ENCODE measurements around the gene SMYD3. TPM values are rescaled to one million over a fixed set of nuclear protein-coding genes. Genes with fewer than 3 reads are reported as not detected.

SMYD3 gene
- total RNA-seq, 1 experiment from 2014 or later: 25.5 TPM

GRCh38 chr1:246066573-246066972 lies 440.5 kb downstream of the SMYD3 start:
- Histone ChIP-seq H4K91ac (ENCODE audit: insufficient read length, low read depth, low read length) (no peak overlapping the region), H2BK12ac (ENCODE audit: insufficient read length, low read depth, low read length) (no peak overlapping the region), H2BK120ac (ENCODE audit: low read depth, low read length, poor library complexity, severe bottlenecking) (no peak overlapping the region), H3K79me2 (ENCODE audit: insufficient read depth, low read length) (no peaks in the 10 kb centered on the region), H3K23me2 (ENCODE audit: insufficient read length, low read depth, low read length, poor library complexity, severe bottlenecking) (no peaks in the 10 kb centered on the region), H2BK15ac (ENCODE audit: low read depth, low read length) (no peak overlapping the region), H3K14ac (ENCODE audit: insufficient read depth, low read length) (no peak overlapping the region), H2BK20ac (ENCODE audit: low read depth, low read length, poor library complexity, severe bottlenecking) (no peak overlapping the region), H2AFZ (ENCODE audit: low read length) (no peak overlapping the region), H2AK5ac (ENCODE audit: insufficient read length, low read length) (no peak overlapping the region), H4K5ac (ENCODE audit: insufficient read length, low read depth, low read length) (no peak overlapping the region), H3K56ac (ENCODE audit: insufficient read length, low read depth, low read length) (no peak overlapping the region), H3K18ac (ENCODE audit: insufficient read length, low read depth, low read length) (no peak overlapping the region), H2BK5ac (ENCODE audit: insufficient read length, low read length) (no peak overlapping the region), H3K4me2 (ENCODE audit: insufficient read depth, insufficient read length, low read length) (no peak overlapping the region), H3K79me1 (ENCODE audit: insufficient read depth, low read depth, low read length, poor library complexity, severe bottlenecking) (no peaks in the 10 kb centered on the region), H4K8ac (replicated peaks; ENCODE audit: insufficient read length, low read depth, low read length) (no peak overlapping the region), H3K9me3 (ENCODE audit: control insufficient read depth, low read depth, low read length) (no peaks in the 10 kb centered on the region), H3K4me1 (ENCODE audit: insufficient read depth, low read length) (peaks cover 3% of the 10 kb centered on the region), H3T11ph (ENCODE audit: low read length) (no peak overlapping the region), H3K4ac (ENCODE audit: low read depth, low read length) (no peak overlapping the region), H4K20me1 (ENCODE audit: control insufficient read depth, insufficient read depth, insufficient read length) (no peaks in the 10 kb centered on the region), H3K27ac (ENCODE audit: insufficient read length, low read depth, low read length) (no peak overlapping the region), H3K27me3 (ENCODE audit: insufficient read depth, low read length) (no peaks in the 10 kb centered on the region), H3K23ac (ENCODE audit: insufficient read length, low read depth, low read length) (no peak overlapping the region), H3K9ac (ENCODE audit: extremely low read depth, insufficient read length, low read length) (no peak overlapping the region)
- H3K27ac Mint-ChIP-seq: peak overlapping the region in 2 of 3 experiments; percentile 38 to 87; a peak in 2 of 7 replicates
- no CpG with 5 or more reads among the region's 3 CpGs for WGBS (ENCODE audit: extremely low coverage, insufficient read length, low lambda C conversion rate)
- H3K4me3 Mint-ChIP-seq: peak overlapping the region; percentile 28 to 47
- no peaks in the 10 kb centered on the region for H3K36me3 Mint-ChIP-seq (ENCODE audit: insufficient read depth in 1 of 3, low read depth in 3 of 3)
- TF ChIP-seq CTCF (conservative IDR thresholded peaks at IDR 0.05): no peak
- H3K27me3 Mint-ChIP-seq (ENCODE audit: low read depth): peaks cover 7% of the 10 kb centered on the region; the same call in 1 of the 2 replicates
- DNase-seq: no peak
- no peaks in the 10 kb centered on the region for H3K9me3 Mint-ChIP-seq
- peaks cover 62 to 73% of the 10 kb centered on the region in 2 experiments for H3K4me1 Mint-ChIP-seq

All from H9 (cell line).